GM21360 (cell line): ENCODE measurements around the gene TP53AIP1.
A peak's percentile ranks its signal among the peaks of the same experiment; 100 is the strongest.

Source experiments
- ATAC-seq: cut with Tn5 transposase; IDR thresholded peaks from one replicate; pipeline ENCODE4 v1.9.1; 2021; ENCODE audit warnings: mild to moderate bottlenecking, moderate library complexity; ENCODE audit not compliant: unreplicated experiment

Gene TP53AIP1

DNA sequence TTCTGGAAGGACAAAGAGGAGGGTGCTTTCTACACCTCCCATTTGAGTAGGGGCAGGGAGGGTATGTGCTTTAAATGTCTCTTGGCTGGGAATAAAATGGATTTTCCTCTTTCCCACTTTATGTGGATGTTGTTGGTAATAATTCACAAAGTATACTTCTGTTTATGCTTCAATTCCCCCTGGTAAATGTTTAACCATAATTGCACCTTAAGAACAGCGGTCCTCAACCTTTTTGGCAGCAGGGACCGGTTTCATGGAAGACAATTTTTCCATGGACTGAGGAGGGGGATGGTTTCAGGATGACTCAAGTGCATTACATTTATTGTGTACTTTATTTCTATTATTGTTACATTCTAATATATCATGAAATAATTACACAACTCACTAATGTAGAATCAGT is 4.0 kb upstream of the TP53AIP1 start:
- ATAC-seq = no peak

DNA sequence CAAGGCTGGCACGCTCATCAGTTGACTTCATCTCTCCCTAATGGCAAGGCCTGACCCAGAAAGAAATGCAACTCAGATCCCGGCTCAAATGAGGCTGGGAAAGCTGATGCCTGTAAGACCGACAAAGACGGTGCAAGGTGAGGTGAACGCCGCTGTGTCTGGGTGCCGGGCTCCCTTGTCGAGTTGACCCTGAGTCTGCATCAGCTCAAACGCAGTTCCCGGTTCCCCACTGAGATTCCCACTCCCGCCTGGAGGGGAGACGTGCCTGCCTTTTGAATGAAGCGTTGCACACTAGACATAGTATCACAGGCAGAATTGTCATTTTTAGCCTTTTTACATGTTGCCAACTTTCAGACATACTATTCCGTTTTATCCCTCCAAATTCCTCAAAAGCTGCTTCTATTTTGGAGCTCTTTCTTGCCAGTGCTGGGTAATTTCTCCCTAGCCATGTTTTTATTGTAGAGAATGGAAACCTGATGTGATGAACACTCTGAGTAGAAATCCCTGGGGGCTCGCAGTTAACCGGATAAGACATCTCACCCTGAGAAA is 831 bp upstream of the TP53AIP1 start:
- no peak for ATAC-seq

DNA sequence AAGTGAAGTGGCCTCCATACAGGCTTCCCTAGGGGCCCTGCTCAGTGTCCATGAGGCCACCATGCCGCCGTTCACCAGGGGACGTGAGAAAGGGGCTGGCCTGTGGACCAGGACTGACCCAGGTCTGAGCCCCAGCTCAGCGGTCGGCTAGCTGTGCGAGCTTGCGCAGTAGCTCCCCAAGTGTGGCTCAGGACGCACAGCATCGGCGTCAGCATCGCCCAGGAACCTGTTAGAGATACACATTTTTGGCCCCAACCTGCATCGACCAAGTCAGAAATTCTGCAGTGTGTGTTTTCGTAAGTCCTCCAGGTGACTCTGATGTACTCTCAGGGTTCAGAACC is 429 bp downstream of the TP53AIP1 start:
- no peak for ATAC-seq

DNA sequence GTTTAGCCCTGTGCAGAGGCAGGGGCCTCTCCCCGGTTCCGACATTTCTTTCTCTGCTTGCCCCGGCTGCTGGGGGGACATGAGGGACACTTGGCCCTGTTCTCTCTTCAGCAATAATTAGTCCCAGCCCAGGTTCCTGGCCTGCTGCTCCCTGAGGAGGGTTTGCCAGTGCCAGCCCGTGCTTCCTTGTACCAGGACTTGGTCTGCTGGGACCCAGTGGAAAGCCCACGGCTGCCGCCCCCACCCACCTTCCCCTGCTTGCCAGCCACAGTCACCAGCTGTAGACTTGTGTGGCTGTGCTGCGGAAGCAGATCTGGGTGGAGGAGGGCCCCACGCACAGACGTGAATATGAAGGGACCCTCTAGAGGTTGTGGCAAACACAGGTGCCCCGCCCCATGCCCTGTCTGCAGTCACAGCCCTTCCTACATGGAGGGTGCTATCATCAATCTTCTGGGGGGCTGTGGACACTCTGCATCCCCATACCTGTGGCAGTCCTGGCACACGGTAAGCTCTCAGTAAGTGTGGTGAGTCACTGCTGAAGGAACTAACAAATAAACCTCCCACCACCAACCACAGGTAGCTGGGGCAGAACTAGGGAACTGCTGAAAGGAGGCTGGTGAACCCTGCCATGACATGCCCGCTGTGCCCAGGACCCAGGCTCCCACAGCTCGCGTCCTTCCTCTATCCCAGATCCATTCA is 949 bp downstream of the TP53AIP1 start:
- no peak for ATAC-seq

DNA sequence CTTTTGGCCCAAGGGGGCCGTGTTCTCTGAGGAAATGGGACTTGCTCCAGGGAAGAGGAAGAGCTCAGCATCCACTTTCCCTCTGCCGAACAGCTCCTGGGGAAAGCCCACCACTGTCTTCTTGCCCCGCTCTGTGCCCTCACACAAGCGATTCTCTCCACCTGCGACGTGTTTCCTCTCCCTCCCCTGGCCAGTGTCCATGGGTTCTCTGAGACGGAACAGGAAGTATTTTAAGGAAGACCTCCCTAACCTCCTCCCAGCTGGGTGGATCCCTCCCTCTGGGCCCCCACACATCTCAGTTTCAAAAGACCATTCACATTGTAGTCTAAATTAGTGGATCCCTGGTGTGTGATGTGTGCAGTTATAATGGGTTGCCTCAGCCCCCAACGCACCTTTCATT is 1.6 kb downstream of the TP53AIP1 start:
- ATAC-seq = no peak

DNA sequence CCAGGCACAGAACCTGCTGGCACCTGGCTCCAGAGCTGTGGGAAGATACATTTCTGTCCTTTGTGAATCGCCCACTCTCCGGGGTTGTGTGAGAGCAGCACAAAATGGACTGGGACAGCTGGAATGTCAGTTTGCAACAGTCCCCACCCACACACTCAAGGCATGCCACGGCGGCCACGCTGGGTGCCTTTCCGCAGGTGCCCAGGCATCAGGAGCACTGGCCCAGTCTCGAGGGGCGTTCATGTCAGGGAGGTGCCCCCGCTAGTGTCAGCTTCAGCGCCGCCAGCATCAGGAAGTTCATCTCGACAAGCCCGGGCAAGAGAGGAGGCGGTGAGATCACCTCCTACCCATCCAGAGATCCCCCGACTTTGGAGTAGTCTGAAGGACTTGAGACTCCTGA is 2.1 kb downstream of the TP53AIP1 start:
- no peak for ATAC-seq

DNA sequence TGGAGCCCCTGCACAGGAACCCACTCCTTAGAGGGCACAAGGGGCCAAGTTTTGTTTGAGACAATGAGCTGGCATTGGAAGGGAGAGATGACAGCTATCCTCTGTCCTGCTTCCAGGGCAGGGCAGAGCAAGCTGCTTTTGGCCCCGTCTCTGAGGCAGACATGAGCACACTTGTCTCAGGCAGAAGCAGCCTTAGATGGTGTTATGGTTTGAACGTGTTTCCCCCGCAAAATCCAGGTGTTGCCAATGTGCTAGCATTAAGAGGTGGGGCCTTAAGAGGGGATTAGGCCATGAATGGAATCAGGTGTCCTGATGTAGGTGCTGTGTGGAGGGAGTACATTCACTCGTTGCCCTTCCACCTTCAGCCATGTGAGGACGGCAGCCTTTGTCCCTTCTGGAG is 2.5 kb downstream of the TP53AIP1 start:
- ATAC-seq = no peak

DNA sequence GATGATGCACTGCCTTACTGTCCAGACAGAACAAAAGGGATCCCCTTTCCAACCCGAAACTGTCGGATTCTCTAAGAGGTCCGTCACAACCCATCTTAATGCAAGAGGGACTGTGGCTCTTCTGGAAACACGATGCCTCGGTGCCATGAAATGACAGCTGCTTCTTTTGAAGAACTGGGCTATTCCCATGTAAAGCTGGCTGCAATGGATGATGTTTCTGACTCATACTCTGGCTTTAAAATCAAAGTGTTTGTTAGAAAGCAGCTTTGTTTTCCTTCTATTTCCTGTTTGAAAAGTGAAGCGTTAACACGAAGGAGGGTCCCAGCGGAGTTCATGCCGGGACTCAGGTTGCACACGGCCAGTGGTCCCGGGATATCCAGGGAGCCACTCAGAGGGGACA is 3.1 kb downstream of the TP53AIP1 start:
- ATAC-seq = no peak

DNA sequence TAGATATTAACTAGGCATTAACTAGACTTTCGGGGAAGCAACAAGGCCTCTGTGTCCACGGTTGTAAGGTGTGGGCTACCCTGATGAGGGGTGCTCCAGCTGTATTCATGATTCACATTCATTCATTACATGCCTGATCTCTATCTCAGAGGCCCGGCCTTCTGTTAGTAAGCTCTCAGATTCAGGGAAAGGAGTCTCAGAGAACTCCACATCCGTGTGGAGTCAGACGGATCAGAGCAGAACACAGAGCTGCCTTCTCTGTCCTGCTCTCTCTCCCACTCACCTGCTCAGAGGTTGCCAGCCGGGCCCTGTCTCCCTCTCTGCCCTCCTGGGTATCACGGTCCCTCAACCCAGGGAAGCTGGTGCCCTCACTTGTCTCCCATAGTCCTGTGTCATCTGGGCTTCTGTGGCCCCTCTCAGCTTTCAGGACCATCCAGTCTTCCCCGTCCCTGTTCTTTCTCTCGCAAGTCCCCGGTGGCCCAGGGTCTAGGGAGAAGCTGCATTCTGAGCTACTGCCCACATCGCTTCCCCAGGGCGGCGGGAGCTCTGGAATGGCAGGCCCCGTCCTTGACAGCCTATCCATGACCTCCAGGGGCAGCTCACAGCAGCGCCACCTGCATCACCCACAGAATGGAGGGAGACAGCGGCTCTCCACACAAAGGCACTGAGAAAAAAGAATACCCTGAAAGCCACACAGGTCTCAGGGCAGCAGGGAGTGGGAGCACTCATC is 4.3 kb downstream of the TP53AIP1 start:
- ATAC-seq = no peak

DNA sequence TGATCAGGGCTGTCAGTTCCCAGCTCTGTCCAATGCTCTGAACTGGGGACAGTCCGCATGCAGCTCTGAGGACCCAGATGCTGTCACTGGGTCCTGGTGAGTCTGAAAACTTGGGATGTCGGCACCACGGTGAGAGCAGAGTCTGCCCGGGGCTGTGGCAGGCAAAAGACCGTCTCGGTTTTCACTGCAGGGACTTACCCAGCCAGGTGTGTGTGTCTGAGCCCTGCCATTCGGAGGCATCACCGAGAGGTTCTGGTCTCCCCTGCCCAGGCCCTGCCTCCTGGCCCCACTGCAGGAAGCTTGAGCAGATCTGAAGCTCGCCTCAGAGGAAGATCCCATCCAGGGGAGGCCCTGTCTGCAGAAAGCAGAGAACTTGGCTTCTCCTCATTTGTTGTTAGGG is 5.2 kb downstream of the TP53AIP1 start:
- no peak for ATAC-seq

DNA sequence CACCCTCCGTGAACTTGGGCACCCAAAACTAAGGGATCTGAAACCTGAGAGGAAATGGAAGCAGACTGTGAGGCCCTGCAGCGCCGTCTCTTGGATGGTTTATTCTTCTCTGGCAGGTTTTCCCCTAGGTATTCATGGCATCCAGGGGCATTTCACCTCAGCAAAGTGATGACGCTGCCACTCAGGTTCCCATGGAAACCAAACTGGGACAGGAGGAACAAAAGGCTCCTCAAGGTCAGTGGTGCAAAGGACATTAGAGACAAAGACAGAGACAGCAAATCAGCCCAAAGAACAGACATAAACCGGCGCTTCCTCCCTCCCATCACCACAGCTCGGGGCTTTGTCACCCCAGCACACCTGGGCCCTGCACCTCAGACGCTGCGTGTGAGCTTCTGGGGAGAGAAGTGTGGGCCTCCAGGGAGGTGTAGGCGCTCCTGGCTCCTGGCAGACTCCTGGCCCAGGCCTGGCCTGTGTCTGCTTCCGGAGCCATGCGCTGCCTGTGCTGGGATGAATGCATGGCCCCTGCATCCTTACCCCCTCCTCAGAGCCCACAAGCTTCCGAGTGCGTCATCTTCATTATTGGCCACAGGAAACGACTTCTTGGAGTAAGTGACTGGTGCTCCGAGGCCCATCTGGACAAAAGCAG is 5.9 kb downstream of the TP53AIP1 start:
- no peak for ATAC-seq

DNA sequence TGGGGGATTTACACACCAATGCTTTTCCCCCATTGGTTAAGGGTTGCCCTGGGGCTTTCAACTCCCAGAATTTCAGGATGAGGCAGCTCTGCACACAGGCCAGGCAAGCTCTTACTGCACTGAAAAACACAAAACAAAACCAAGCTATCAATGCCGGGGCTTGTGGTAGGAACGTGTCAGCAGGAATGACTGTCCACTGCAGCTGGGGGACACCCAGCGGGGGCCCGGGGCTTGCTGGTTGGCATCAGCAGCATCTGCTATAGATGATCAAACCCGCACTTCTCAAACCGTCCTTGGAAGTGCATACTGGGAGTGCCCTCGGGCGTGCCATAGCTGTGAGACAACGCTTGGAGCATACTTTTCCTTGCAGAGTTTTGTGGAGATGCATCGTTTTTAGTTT is 7.7 kb downstream of the TP53AIP1 start:
- no peak for ATAC-seq

DNA sequence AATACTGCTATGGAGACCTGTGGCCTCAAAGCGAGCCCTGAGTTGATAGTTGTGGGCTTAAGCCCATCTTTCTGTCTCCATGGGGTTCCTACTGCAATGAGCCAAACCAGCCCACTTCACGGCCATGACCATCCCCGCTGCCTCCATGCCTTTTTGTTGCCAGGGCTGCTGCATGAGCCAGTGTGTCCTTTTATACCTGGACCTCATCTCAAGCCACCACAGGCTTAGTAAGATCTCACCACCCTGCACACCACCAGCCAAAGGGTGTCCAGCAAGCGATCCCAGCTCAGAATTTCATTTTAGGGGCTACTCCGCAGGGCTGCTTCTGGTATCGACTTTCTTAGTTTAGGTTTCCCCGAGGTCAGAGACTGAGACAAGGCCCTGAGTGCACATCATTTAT is 8.3 kb downstream of the TP53AIP1 start:
- no peak for ATAC-seq

DNA sequence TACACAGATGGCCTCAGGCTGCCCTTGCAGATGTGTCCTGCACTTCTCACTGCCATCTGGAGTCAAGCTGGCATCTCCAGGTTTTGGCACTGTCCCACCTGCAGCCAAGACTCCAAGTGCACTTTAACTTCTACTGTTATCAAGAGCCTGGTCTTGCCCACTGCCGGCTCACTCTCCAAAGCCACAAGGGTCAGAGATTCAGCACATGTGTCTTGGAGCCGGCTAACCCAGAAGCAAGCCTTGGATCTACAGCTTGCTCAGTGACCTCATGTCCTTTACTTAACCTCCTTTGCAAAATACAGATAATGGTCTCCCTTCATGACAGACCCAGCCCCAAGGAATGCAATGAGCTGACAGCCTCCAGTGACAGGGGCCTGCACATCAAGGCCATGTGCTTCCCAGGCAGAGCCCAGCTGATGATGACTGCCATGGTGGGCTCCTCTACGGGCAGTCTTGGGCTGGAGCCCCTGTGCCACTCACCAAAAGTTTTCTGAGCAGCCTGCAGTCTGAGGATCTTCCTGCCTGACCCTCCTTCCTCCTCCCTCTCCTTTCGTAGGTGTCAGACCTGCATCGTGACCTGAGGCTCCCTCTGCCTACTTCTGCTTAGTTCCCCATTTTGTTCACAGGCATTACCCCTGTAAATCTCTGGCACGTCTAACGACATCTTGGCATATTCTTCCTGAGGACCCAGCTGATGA is 9.0 kb downstream of the TP53AIP1 start:
- no peak for ATAC-seq

DNA sequence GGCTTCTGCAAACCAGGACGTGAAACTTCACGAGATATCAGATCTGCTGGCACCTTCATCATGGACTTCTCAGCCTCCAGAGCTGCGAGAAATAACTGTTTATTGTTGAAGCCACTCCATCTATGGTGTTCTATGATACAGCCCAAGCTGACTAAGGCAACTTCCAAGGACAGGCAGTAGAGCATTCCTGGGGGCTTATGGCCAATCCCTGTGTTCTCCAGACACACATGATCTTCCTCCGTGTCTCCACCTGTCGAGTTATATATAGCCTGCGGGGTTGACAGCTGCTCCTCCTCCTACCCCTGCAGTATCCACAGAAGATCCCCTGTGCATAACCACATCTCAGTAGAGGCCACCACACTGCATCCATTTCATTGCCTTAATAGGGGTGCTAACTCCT is 11.0 kb downstream of the TP53AIP1 start:
- no peak for ATAC-seq

DNA sequence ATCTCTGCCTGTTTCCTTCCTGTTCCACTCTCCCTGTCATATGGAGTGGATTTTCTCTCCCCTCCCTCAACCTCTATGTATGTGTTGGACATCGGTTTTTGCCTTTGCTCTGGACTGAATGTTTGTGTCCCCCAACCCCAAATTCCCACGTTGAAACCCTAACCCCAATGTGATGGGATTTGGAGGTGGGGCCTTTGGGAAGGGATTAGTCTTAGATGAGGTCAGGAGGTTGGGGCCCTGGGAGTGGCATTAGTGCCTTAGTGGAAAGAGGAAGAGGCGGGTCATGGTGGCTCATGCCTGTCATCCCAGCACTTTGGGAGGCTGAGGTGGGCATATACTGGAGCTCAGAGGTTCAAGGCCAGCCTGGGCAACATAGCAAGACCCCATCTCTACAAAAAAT is 11.6 kb downstream of the TP53AIP1 start:
- ATAC-seq = no peak

DNA sequence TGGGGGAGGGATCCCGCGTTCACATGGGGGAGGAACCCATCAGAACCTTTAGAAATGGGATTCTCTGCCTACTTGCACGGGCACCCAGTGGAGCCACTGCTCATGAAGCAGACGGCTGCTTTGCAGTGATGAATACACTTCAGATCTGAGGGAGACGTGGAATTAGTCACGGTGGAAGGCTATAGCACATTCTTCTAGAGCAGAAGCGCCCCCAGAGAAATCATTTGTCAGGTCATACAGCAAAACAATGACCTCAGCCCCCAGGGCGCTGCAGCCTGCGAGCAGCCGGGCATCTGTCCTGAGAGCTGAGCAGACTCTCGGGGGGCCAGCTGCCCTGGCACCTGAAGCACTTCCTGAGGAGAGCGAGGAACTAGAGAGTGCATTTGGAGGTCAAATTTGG is 12.7 kb downstream of the TP53AIP1 start:
- no peak for ATAC-seq

DNA sequence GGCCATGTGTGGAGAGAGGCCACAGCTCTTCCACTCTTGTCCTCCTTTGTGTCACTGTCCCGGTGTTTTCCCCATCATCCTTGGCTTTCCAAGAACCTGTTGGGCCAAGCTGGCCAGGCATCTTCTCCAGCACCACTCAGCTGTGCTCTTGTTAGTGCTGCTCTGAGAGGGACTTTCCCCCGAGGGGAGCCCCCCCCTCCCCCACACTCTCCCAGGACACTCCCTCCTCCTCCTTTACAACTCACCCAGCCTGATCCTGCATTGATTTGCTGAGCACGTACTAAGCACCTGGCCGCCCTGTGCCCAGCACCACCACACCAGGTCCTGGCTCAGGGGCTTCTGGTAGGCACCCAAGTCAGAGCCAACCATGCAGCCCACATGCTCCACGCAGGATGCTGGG is 13.2 kb downstream of the TP53AIP1 start:
- no peak for ATAC-seq

DNA sequence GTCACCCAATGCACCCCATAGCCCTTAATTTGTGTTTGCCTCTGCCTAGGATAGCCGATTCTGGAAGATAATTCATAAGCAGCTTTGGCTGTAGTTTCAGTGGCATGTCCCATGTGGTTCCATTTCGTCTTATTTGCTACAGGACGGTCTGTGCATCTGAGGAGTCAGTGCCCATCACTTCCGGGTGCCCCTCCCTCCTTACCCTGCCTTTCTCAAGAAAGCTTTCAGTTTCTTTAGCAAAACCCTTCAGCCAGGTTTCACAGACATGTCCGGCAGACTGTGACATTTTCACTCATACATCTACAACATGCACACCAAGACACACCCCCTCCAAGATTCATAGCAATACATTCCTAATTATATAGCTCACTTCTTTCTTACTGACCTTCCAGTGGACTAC is 14.3 kb downstream of the TP53AIP1 start:
- peak; percentile 90 for ATAC-seq

DNA sequence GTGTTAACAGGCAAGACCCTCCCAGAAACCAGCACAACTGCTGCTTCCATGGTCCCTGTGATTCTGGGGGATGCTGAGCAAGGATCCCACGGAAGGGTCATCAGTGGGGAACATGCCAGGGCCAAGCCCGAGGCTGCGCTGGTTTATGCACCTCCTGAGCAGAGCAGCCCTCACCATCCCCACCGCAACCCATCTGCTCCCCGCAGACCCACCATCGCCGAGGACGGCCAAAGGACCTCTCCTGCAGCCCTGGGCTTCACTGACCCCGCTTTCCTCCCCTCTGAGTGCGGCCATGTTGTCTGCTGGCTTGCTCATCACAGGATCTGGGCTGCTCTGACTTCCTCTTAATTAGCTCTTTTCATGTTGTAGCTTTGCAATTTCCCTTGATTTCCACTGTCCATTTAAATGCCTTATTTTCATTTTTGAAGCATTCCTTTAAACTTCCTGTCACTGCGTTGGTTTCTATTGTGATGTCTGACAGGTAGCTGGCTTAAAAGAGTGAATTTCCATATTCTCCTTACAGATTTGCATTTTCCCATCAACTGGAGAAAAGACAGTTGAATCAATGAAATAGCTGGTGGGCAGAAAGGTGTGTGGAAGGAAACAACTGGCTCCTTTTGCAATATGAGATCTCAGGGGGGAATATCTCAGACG is 14.9 kb downstream of the TP53AIP1 start:
- ATAC-seq = no peak

DNA sequence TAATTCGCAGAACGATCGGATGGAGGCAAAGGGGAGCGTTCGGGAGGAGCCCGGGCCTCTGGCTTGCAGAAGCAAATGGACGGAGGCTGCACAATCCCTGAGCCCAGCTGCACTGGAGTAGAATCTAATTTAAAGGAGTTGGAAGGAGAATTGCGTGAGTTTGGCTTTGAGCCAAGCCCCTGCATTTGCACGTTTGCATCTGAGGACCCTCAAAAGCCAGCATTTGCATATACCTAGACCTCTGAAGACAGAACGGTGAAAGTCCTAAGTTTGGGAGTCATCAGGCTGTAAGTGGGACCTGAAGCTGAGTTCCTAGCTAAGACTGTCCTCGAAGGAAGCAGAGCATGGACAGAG is 15.6 kb downstream of the TP53AIP1 start:
- no peak for ATAC-seq
